Islet precursor cell (in vitro differentiated cells): ENCODE data around the gene TSPAN4.

Source experiments
- DNase-seq: peaks from one replicate; pipeline ENCODE4 v3.0.0-alpha.2; 2018

The TSPAN4 gene

DNA sequence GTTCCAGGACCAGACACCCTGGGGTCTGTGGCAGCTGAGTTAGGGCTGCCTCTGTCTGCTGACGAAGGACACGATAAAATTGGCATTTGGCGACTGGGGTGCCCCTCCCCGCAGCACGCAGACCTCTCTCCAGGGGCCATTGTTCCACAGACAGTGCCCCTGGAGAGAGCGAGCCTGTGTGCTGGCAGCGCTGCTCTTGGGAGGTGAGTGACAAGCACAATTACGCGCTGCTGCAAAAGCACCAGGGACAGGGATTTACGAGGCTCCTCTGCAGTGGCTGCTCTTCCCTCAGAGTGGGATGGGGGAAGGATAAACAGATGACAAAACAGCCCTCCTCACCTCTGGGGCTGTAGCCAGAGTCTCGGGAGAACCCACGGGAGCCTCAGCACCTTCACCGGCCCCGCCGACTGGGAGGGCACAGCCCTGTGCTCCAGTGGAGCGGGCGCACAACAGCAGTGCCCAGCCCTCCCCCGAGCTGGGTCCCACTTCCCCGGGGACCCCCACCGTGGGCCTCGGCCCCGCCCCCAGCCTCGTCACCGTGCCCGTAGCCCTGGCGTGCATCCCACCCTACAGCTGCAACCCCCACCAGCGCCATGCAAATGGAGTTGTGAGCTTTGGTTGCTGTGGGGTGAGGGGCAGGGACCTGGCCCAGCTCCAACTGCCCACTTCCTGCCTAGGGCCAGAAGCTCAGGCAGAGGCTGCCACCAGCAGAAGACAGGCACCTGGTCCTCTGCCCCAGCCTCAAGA, 48.3 kb downstream of the TSPAN4 start:
- DNase-seq: no peak

- DNase-seq: no peak
Measured at GRCh38 chr11:893008-893654, 50.5 kb downstream of the TSPAN4 start.

DNA sequence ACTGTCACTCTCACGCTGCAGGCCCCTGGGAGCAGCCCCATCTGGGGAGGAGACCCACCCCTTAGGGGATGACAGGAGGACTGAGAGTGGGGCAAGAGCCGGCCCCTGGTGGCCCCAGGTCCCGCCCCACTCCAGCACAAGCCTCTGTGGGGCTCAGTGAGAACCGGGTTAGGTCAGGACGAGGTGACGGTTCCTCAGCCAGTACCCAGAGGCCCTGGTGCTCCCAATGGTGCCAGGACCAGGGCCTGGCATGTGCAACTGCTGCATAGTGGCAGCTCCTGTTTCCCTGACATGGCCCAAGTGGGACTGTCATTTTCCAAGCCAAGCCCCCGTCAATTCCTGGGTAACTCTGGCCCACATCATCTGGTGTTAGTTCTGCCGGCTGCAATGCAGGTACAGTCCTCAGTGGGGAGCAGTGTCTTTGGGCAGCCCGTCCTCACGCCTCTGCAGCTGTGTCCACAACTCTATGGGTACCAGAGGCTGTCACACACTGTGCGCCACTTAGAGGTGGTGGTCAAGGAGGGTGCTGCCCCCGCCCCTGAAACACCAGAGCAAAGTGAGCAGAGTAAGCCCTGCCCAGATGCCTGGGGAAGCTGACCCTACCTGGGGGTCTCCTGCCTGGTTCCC, 52.0 kb downstream of the TSPAN4 start:
- DNase-seq: no peak

DNA sequence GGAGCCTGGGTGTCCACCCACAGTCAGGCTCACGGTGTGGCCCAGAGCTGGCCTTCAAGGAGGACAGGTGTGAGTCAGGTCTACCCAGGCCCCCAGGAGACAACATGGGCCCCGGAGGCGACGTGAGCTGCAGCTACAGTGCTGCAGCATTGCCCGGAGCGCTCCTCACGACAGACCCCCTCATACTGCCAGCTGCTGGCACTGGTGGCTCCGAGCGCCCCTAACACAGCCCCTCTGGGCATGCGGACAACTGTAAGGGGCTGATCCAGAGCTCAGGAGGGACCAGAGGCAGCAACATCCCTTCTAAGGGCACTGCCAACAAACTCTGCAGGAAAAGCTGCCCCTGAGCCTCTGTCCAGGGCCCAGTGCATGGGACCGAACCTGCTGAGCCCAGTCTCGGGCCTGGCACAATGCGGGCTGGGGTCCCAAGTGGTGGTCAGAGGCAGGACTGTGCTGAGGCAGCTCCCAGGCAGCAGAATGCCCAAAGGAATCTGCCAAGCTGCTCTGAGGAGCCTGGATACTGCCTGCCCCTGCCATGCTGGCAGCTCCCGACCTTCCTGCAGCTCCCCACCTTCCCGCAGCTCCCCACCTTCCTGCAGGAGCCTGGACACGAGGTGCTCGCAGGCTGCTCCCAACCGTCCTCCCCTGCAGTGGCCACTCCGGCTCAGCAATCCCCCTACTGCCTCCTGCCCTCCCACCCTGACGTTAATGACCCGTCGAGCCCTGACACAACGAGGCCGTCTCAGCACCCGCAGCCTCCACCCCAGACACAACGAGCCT, 52.9 kb downstream of the TSPAN4 start:
- no peak for DNase-seq

- DNase-seq: no peak
Measured at GRCh38 chr11:897253-898142, 54.8 kb downstream of the TSPAN4 start.

DNA sequence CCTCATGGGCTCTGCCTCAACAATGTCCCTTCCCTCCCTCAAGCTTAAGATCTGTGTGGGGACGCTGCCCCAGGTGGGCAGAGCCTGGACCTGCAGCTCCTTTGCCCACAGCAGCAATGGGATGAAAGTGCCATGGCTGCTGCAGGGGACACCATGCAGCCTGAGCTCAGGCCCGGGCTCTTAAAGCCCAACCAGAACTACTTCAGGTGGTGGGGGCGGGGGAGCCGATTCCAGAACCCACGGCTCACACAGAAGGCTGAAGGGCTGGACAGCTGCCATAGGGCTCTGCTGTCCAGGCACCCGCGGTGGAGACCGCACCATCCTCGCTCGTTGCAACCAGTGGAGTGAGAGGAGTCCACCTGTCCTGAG, 55.5 kb downstream of the TSPAN4 start:
- no peak for DNase-seq

DNA sequence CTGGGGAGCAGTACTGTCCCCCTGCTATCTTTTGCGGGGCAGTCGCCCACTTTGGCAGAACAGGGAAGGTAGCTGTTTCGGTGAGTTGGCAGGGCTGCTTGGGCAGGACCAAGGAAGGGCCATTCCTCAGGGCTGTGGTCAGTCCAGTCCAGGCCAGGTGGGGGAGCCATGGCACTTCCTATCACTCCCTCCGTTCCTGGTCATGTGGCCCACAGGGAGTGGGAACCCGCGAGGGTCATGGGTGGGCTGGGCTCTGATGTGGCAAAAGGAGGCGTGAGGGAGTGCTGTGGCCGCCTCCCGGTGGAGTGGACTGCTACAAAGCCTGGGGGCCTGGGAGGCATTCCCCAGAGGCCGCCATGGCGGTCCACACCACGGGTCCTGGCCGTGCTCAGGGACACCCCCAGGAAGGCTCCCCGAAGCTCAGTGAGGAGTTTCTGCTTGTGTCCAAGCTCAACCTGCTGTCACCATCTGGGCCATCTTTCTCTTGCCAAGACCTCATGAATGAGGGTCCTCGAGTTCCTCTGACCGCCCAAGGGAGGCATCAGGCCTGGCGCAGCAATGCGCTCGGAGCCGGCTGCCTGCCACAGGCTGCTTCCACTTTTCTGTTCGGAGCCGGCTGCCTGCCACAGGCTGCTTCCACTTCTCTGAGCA, 56.0 kb downstream of the TSPAN4 start:
- DNase-seq: peak; percentile 73

DNA sequence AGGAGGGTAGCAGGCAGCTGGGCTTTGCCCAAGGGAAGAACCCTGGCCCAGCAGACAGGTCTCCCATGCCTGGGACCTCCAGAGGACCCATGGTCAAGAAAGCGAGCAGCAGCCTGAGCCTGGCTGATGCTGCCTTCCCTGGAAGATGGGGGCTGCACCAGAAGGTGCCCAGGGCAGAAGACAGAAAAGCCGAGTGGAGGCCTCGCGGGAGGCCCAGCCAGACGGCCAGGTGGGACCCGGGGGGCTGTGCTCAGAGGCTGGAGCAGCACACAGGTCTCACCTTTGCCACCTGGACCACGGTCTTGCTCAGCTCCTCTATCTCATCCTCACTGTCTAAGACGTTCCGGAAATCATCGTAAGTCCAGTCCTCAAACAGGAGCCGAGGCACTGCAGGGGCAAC, 57.1 kb downstream of the TSPAN4 start:
- no peak for DNase-seq

GRCh38 chr11:900545-900944, 57.9 kb downstream of the TSPAN4 start:
- no peak for DNase-seq

DNA sequence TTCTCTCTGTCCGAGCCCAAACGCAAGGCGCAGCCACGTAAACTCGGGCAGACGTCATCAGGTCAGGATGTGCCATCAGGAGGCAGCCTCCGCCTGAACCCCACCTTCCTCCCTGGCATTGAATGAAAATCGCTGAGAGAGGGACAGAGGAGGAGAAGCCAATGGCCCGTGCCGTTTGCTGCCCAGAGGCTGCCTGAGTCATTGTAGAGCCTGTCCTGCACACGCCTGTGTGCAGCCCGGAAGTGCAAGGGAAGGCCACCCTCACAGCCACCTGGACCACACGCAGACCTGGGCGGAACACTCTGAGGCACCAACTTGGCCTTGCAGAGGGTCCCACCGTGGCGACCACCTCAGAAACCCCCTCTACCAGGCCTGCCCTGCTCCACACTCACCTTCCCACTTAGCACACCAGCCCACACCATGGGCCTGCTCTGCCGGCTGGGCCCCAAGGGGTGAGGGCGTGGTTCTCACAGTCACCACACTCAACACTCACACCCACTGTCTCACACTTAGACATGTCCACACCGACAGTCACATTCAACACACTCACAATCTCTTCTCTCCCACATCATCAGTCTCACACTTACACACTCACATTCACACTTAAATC, 58.9 kb downstream of the TSPAN4 start:
- no peak for DNase-seq

GRCh38 chr11:904380-904779, 61.7 kb downstream of the TSPAN4 start:
- DNase-seq: no peak

GRCh38 chr11:905952-906351, 63.3 kb downstream of the TSPAN4 start:
- DNase-seq: no peak

DNA sequence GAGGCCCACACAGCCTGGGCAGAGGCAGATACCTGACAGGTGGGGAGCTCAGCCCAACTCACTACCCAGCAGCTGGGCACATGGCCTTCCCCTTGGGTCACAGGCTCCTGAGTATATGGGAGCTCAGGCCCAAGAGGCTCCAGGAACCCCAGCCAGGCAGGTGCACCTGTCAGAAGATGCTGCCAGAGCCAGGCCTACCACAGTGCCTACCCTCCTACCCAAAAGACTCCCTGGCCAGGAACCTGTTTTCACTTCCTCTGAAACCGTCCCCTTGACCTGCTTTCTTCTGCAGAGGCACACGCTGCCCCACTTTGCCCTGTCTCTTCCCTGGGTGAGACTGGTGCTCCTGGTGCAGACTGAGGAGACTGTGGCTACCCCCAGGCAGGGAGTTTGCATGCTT, 65.0 kb downstream of the TSPAN4 start:
- no peak for DNase-seq

- no peak for DNase-seq
Measured at GRCh38 chr11:908273-908672, 65.6 kb downstream of the TSPAN4 start.

GRCh38 chr11:909406-909805, 66.8 kb downstream of the TSPAN4 start:
- no peak for DNase-seq

DNA sequence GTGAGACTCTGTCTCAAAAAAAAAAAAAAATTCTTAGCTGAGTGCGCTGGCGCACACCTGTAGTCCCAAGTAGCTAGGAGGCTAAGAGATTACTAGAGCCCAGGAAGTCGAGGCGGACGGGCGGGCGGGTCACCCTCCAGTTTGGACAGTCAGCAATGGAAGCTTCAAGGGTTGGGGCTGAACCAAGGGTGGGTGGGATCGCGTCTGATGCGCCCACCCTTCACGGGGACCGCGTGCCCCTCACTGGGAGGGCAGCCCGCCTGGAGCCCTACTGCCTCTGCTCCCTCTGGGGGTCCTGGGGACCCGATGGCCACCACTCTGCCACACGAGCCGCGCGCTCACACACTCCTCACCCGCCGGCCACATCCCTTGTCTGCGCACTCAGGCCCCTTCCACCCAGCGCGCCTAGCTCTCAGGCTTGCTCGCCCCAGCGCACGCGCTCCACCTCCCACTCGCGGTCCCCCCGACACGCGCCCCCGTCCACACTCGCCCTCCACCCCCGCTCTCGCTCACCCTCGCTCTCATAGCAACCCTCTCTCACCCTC, 67.5 kb downstream of the TSPAN4 start:
- DNase-seq: no peak

- peak; percentile 96 for DNase-seq
Measured at GRCh38 chr11:910589-911030, 68.0 kb downstream of the TSPAN4 start, which contains the start of gene CHID1. Gene CHID1, minus strand, starts transcription at chr11:910810. Its CDS starts 5,994 bp downstream, at chr11:904816.

- DNase-seq: peak; percentile 73
Measured at GRCh38 chr11:911031-911889, 68.6 kb downstream of the TSPAN4 start.

- DNase-seq: no peak
Measured at GRCh38 chr11:911890-912219, 69.2 kb downstream of the TSPAN4 start.

GRCh38 chr11:912266-912665, 69.6 kb downstream of the TSPAN4 start:
- DNase-seq: no peak
